Right lobe of liver (tissue), 6 donors: ENCODE results near the gene ARHGAP22. TPM values are rescaled to one million over a fixed set of nuclear protein-coding genes. Genes with fewer than 3 reads are reported as not detected.

Experiments
- ATAC-seq, 4 donors: fragments of 200-7000 bp; cut with Tn5 transposase; one replicate each; pipeline ENCODE4 v1.9.1; 2020; ENCODE audit warnings: mild to moderate bottlenecking in 4 of 4, moderate library complexity in 4 of 4
- DNase-seq, 3 donors: peaks; one replicate each; pipeline ENCODE4 v3.0.0-alpha.2; 2020
- H3K27ac ChIP-seq, 3 donors: fragments of 200-600 bp; one replicate each; pipeline ENCODE4 v1.8.0; 2022
- H3K27me3 ChIP-seq, 2 donors: fragments of 200-600 bp; one replicate each; pipeline ENCODE4 v1.8.0; 2022
- H3K36me3 ChIP-seq, 4 donors: fragments of 200-600 bp; sonication (generic) in 1 of 4; one replicate each; pipeline versions ENCODE4 v1.5.1 to v1.8.0; 2017 to 2022; ENCODE audit warnings: control low read depth in 1 of 4
- H3K4me1 ChIP-seq, 4 donors: fragments of 200-600 bp; sonication (generic) in 1 of 4; one replicate each; pipeline versions ENCODE4 v1.5.1 to v1.8.0; 2017 to 2022; ENCODE audit warnings: control low read depth in 1 of 4
- H3K4me3 ChIP-seq, 3 donors: fragments of 200-600 bp; one replicate each; pipeline ENCODE4 v1.8.0; 2022
- H3K9me3 ChIP-seq, 4 donors: fragments of 200-600 bp; sonication (generic) in 1 of 4; one replicate each; pipeline versions ENCODE4 v1.5.1 to v1.8.0; 2017 to 2022; ENCODE audit warnings: control low read depth in 1 of 4
- CTCF ChIP-seq, 4 donors: fragments of 200-600 bp in 3 of 4; fragments of 450-650 bp in 1 of 4; IDR thresholded peaks; one replicate each; pipeline versions ENCODE4 v1.5.1 to v1.8.0; 2016 to 2022; ENCODE audit warnings: antibody characterized with exemption in 4 of 4, mild to moderate bottlenecking in 2 of 4
- POLR2A ChIP-seq: fragments of 450-650 bp; IDR thresholded peaks from one replicate; pipeline ENCODE4 v1.6.1; 2017; ENCODE audit warnings: antibody characterized with exemption, mild to moderate bottlenecking
- WGBS: methylation state at CpG from one replicate; pipeline ENCODE4 v1.1.6; 2018; ENCODE audit warnings: low coverage, low lambda C conversion rate; ENCODE audit not compliant: insufficient coverage; ENCODE audit errors: missing lambda C conversion rate; 5-methylcytosine and 5-hydroxymethylcytosine counted together
- intact Hi-C, 2 donors: fragments of 100-400 bp; cut with DNase I; formaldehyde crosslinking; loops; one replicate each; pipeline versions ENCODE4 v1.11.2 to v1.14.1; 2022
- total RNA-seq, 6 experiments: library from RNA; depleted of rRNA in 2 of 6; stranded (reverse); fragments of >200 nt in 2 of 6; fragmentation: NEBNext Ultra II Directional in 3 of 6; extraction: Animal tissue kit (Norgen Biotek cat#: 25700) in 3 of 6; gene quantifications; one replicate each; pipeline versions ENCODE4 v1.1.0 to v1.2.4, GENCODE V29; 2016 to 2023
- donor health status: DM: no; HTN: yes; CAD: no.
- donor health status: DM: no; HTN: no; CAD: no.
- donor health status: DM: no; HTN: no; CAD: no.
- donor health status: DM: no; HTN: yes; CAD: no.
- donor health status: DM: no; HTN: yes; CAD: no.

ARHGAP22 gene
- total RNA-seq, 6 experiments from 2014 or later: 0.22 to 3.6 (median 0.64) TPM

- ATAC-seq (no peak), DNase-seq (peak in 1 of 3 donors; percentile 34)
- intact Hi-C loops: no loop called here
- H3K9me3 ChIP-seq: no peaks in the 10 kb centered on the region
- H3K4me3 ChIP-seq: no peak overlapping the region
- no peaks in the 10 kb centered on the region for H3K27me3 ChIP-seq
- TF ChIP-seq POLR2A: no peak
- no peak for TF ChIP-seq CTCF (IDR thresholded peaks at IDR 0.05)
- H3K27ac ChIP-seq: no peak overlapping the region
- H3K36me3 ChIP-seq: no peaks in the 10 kb centered on the region
- H3K4me1 ChIP-seq: no peaks in the 10 kb centered on the region
- 50% methylated on average over 1 of the region's 6 CpGs for WGBS
Observed at GRCh38 chr10:48452879-48453412, 151.9 kb downstream of the ARHGAP22 start.

- ATAC-seq: no peak
Observed at GRCh38 chr10:48451969-48452878, 152.6 kb downstream of the ARHGAP22 start.

DNA sequence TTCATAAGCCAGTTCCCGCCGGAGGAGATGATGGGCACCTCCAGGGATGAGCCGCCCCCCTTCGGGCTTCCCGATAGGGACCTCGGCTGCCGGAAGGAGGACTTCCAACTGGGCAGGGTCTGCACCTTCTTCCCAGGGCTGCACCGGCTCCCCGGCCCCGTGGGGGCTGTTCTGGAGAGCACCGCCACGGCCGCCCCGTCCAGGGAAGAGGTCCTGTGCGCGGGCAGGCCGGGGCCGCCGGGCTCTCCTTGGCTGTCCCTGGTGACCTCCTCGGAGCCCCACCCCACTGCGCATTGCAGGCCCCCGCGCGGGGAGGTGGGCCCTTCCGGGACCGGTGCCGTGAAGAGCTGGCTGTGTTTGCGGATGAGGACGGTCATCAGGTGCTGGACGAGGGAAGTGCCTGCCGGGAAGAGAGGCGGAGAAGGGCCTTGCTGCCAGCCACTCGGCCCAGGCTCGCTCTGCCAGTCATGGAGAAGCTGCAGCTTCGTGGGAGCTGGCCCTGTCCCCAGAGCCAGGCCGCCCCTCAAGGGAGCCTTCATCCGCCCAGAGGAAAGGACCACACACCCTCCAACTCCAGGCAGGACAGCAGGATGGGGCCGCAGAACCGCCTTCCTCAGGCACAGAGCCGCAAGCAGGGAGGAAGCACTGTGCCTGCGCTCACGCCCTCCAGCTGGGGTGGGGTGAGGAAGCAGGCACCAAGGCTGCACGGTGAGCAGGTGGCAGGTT, 154.0 kb downstream of the ARHGAP22 start:
- Histone ChIP-seq H3K4me1 (no peaks in the 10 kb centered on the region), H3K9me3 (no peaks in the 10 kb centered on the region), H3K36me3 (no peaks in the 10 kb centered on the region), H3K27me3 (no peaks in the 10 kb centered on the region), H3K27ac (no peak overlapping the region), H3K4me3 (no peak overlapping the region)
- 96% methylated on average over 5 of the region's 43 CpGs for WGBS
- TF ChIP-seq CTCF (IDR thresholded peaks at IDR 0.05): no peak
- TF ChIP-seq POLR2A: no peak
- ATAC-seq (no peak), DNase-seq (no peak)
- intact Hi-C loops: no loop called here

More at GRCh38 chr10:48451969-48452878, 152.6 kb downstream of the ARHGAP22 start:
- Histone ChIP-seq H3K4me3 (no peak overlapping the region), H3K27ac (no peak overlapping the region), H3K9me3 (no peaks in the 10 kb centered on the region), H3K4me1 (no peaks in the 10 kb centered on the region), H3K27me3 (no peaks in the 10 kb centered on the region), H3K36me3 (no peaks in the 10 kb centered on the region)
- intact Hi-C loops: no loop called here
- WGBS: 70% methylated on average over 10 of the region's 15 CpGs
- TF ChIP-seq POLR2A (no peak), CTCF (IDR thresholded peaks at IDR 0.05) (no peak)
- peak in 1 of 3 donors; percentile 28 for DNase-seq

- Histone ChIP-seq H3K36me3 (no peaks in the 10 kb centered on the region), H3K9me3 (no peaks in the 10 kb centered on the region), H3K27ac (no peak overlapping the region), H3K4me3 (no peak overlapping the region), H3K27me3 (no peaks in the 10 kb centered on the region), H3K4me1 (no peaks in the 10 kb centered on the region)
- DNase-seq: peak in 1 of 3 donors; percentile 40
- no CpG with 5 or more reads among the region's 49 CpGs for WGBS
- TF ChIP-seq POLR2A: no peak
- no peak for TF ChIP-seq CTCF (IDR thresholded peaks at IDR 0.05)
- ATAC-seq: no peak
- intact Hi-C loops: no loop called here
Observed at GRCh38 chr10:48450233-48450740, 154.6 kb downstream of the ARHGAP22 start.
